PC-3 (cell line): ENCODE data around the gene ERCC4.

Experiments
- CTCF ChIP-seq: fragments of 300-600 bp; sonication (generic); conservative IDR thresholded peaks from 2 replicates; pipeline ENCODE4 v1.5.1; 2017; ENCODE audit warnings: antibody characterized with exemption, low read depth, mild to moderate bottlenecking, low read length
- EZH2 ChIP-seq: fragments of 300-600 bp; sonication (generic); IDR thresholded peaks from one replicate; pipeline ENCODE4 v1.6.1; 2017; ENCODE audit warnings: antibody characterized with exemption, mild to moderate bottlenecking, low read length; ENCODE audit not compliant: unreplicated experiment
- EZH2phosphoT487 ChIP-seq: fragments of 300-600 bp; sonication (generic); IDR thresholded peaks from 2 replicates; pipeline ENCODE4 v1.6.1; 2018; ENCODE audit warnings: mild to moderate bottlenecking, antibody characterized with exemption, low read length, borderline replicate concordance

GRCh38 chr16:13895516-13895915 is 24.4 kb upstream of the ERCC4 start:
- TF ChIP-seq CTCF (no peak), EZH2 (no peak), EZH2phosphoT487 (no peak)
